K562 (cell line): Measurements from ENCODE around the gene ZFP14. TPM values are rescaled to one million over a fixed set of nuclear protein-coding genes. Genes with fewer than 3 reads are reported as not detected.

Experiments used
- ATF1 ChIP-seq, 2 experiments: fragments of 450-650 bp in 1 of 2; IDR thresholded peaks; 2 replicates each; pipeline ENCODE4 v1.6.1; 2016; ENCODE audit warnings: missing compliant biosample characterization in 1 of 2, missing genetic modification characterization in 1 of 2
- EGR1 ChIP-seq: fragments of 450-650 bp; conservative IDR thresholded peaks from 2 replicates; pipeline ENCODE4 v1.6.1; 2017; ENCODE audit warnings: mild to moderate bottlenecking
- FOXK1 ChIP-seq: sonication (generic); formaldehyde crosslinking; IDR thresholded peaks from 2 replicates; pipeline ENCODE4 v1.8.0; 2022; ENCODE audit warnings: missing genetic modification reagents, mild to moderate bottlenecking, borderline replicate concordance
- FOXK2 ChIP-seq, 2 experiments: fragments of 450-650 bp; IDR thresholded peaks in 1 of 2; conservative IDR thresholded peaks in 1 of 2; 2 replicates each; pipeline ENCODE4 v1.6.1; 2016; ENCODE audit warnings: low read depth in 2 of 2, mild to moderate bottlenecking in 1 of 2
- KAT7 ChIP-seq: sonication (generic); formaldehyde crosslinking; IDR thresholded peaks from 2 replicates; pipeline ENCODE4 v1.8.0; 2022; ENCODE audit warnings: missing genetic modification reagents, mild to moderate bottlenecking, borderline replicate concordance
- MBD2 ChIP-seq: sonication (generic); IDR thresholded peaks from 2 replicates; pipeline ENCODE4 v1.6.1; 2016; ENCODE audit warnings: low read depth, borderline replicate concordance
- MEF2D ChIP-seq: conservative IDR thresholded peaks from 2 replicates; pipeline ENCODE4 v1.6.1; 2016; ENCODE audit warnings: low read depth, missing genetic modification characterization, missing compliant biosample characterization
- PCBP2 ChIP-seq: fragments of 200-400 bp; formaldehyde crosslinking; IDR thresholded peaks from 2 replicates; pipeline ENCODE4 v1.6.1; 2018; ENCODE audit warnings: low read length, low read depth, mild to moderate bottlenecking, moderate library complexity; ENCODE audit not compliant: poor library complexity, severe bottlenecking
- POLR2G ChIP-seq: fragments of 200-400 bp; formaldehyde crosslinking; IDR thresholded peaks from 2 replicates; pipeline ENCODE4 v1.6.1; 2017; ENCODE audit warnings: low read depth, mild to moderate bottlenecking, antibody characterized with exemption, low read length, moderate library complexity
- PTBP1 ChIP-seq: fragments of 200-400 bp; formaldehyde crosslinking; IDR thresholded peaks from 2 replicates; pipeline ENCODE4 v1.6.1; 2017; ENCODE audit warnings: low read depth, low read length
- RAD21 ChIP-seq, 2 experiments: fragments of 250-450 bp in 1 of 2; fragments of 450-650 bp in 1 of 2; sonication (Bioruptor Pico) in 1 of 2; formaldehyde crosslinking in 1 of 2; IDR thresholded peaks in 1 of 2; conservative IDR thresholded peaks in 1 of 2; 2 replicates each; pipeline versions ENCODE4 v1.4.0 to v1.8.0; 2020 to 2022; ENCODE audit warnings: mild to moderate bottlenecking in 2 of 2, moderate library complexity in 1 of 2
- SIN3B ChIP-seq: fragments of 450-650 bp; IDR thresholded peaks from 2 replicates; pipeline ENCODE4 v1.6.1; 2017; ENCODE audit warnings: low read depth, mild to moderate bottlenecking, moderate library complexity
- SMAD4 ChIP-seq: fragments of 250-450 bp; sonication (Bioruptor Pico); conservative IDR thresholded peaks from 2 replicates; pipeline ENCODE4 v1.8.0; 2021; ENCODE audit warnings: inconsistent platforms, mild to moderate bottlenecking, moderate library complexity
- SMARCA5 ChIP-seq: fragments of 450-650 bp; IDR thresholded peaks from 2 replicates; pipeline ENCODE4 v1.6.1; 2016
- ZNF124 ChIP-seq: sonication (generic); formaldehyde crosslinking; IDR thresholded peaks from 2 replicates; pipeline ENCODE4 v1.8.1; 2022; ENCODE audit warnings: missing genetic modification reagents
- ZNF143 ChIP-seq: sonication (generic); formaldehyde crosslinking; IDR thresholded peaks from 2 replicates; pipeline ENCODE4 v1.9.0; 2022; ENCODE audit warnings: mild to moderate bottlenecking, missing genetic modification reagents
- polyA plus RNA-seq, 8 experiments: library from polyadenylated mRNA; depleted of rRNA in 4 of 8; stranded (reverse) in 5 of 8; unstranded in 3 of 8; fragments of >200 nt; fragmentation: Nextera tagmentation in 2 of 8; fragmentation: Illumina TruSeq in 1 of 8; extraction: Ambion mirVana in 2 of 8; extraction: Trizol in 1 of 8; gene quantifications; 2 replicates each; pipeline versions ENCODE4 v1.2.1 to v1.2.3, GENCODE V29; 2011 to 2014; ENCODE audit warnings: inconsistent platforms in 1 of 8, missing spikeins in 1 of 8
- total RNA-seq, 7 experiments: library from RNA; depleted of rRNA in 6 of 7; stranded (reverse); fragments of >200 nt in 6 of 7; fragmentation: Illumina TruSeq in 2 of 7; extraction: Trizol in 2 of 7; gene quantifications; 2 replicates each; pipeline versions ENCODE4 v1.2.1 to v1.2.3, GENCODE V29; 2011 to 2021; ENCODE audit warnings: low replicate concordance in 1 of 7
- TF ChIP-seq, protein P1 (sequence below): fragments of 250-450 bp; sonication (Bioruptor Pico); IDR thresholded peaks from 2 replicates; pipeline ENCODE4 v1.4.0; 2020; ENCODE audit warnings: mild to moderate bottlenecking
- TF ChIP-seq, protein P2 (sequence below): sonication (generic); formaldehyde crosslinking; IDR thresholded peaks from 2 replicates; pipeline ENCODE4 v1.8.1; 2023; ENCODE audit warnings: missing genetic modification reagents, mild to moderate bottlenecking, borderline replicate concordance
- TF ChIP-seq, protein P3 (sequence below): conservative IDR thresholded peaks from 2 replicates; pipeline ENCODE4 v1.6.1; 2011; ENCODE audit warnings: low read depth, mild to moderate bottlenecking, low read length; ENCODE audit not compliant: control insufficient read depth

Gene ZFP14
- total and polyA plus RNA-seq, 9 of the 15 experiments (the other 6 are each of a cell fraction or from before 2014, with no cell fraction given): 0.80 to 1.9 (median 1.4) TPM

DNA sequence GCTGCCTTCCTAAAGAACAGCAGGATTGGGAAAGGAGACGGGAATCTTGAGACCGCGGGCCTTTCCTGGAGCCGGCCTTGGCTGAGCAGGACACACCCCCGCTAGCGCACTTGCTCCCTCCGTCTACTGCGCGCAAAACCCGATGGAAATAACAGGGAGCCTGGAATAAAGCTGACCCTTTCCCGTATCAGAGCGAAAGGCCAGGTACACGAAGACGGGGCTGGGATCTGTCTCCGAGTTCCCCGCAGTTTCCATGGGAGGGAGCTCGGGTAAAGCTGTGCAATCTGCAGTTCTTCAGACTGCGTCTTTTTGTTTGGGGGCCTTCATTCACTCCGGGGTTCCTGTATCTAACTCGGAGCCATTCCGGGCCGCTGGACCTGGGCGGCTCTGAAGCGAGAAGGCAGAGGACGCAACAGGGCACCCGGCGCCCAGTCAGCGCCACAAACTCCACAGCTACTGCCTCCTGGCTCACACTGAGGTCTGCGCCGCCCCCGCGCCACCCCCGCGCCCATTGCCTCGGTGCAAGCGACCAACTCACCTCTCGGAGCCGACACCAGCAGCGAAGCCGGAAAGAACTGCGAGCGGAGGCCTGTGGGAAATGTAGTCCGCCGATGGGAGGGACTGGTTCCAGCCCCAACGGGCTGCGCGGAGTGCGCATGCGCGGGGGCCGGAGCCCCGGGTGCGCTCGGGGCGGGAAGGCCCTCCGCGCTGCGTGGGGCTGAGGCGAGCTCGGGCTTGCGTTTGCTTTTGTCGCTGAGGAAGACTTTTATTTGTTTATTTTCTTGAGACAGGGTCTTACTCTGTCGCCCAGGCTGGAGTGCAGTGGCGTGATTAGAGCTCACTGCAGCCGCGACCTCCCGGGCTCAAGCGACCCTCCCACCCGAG lies at the start of gene ZFP14 (continued):
- TF ChIP-seq, protein P1, sequence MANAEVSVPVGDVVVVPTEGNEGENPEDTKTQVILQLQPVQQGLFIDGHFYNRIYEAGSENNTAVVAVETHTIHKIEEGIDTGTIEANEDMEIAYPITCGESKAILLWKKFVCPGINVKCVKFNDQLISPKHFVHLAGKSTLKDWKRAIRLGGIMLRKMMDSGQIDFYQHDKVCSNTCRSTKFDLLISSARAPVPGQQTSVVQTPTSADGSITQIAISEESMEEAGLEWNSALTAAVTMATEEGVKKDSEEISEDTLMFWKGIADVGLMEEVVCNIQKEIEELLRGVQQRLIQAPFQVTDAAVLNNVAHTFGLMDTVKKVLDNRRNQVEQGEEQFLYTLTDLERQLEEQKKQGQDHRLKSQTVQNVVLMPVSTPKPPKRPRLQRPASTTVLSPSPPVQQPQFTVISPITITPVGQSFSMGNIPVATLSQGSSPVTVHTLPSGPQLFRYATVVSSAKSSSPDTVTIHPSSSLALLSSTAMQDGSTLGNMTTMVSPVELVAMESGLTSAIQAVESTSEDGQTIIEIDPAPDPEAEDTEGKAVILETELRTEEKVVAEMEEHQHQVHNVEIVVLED (CRISPR knock-in tag): peak; percentile 9
- no peak for TF ChIP-seq PCBP2
- TF ChIP-seq RAD21 (CRISPR knock-in tag; conservative IDR thresholded peaks at IDR 0.05 in 1 of 2, IDR thresholded peaks at IDR 0.05 in 1 of 2): peak; percentile 25 to 57
- TF ChIP-seq FOXK2 (conservative IDR thresholded peaks at IDR 0.05 in 1 of 2, IDR thresholded peaks at IDR 0.05 in 1 of 2; ENCODE audit: low read depth in 2 of 2): peak in 1 of 2 experiments; percentile 99; a peak in 2 of 4 replicates
- TF ChIP-seq SMARCA5: no peak
- no peak for TF ChIP-seq FOXK1 (CRISPR knock-in tag)
- TF ChIP-seq EGR1: peak; percentile 100
- TF ChIP-seq MEF2D: 0 out of 2 replicates have a peak, but pooled peaks have one; percentile 17
- 0 out of 2 replicates have a peak, but pooled peaks have one; percentile 64 for TF ChIP-seq SMAD4 (CRISPR knock-in tag)
- TF ChIP-seq ZNF143 (CRISPR knock-in tag): peak; percentile 85
- TF ChIP-seq, protein P2, sequence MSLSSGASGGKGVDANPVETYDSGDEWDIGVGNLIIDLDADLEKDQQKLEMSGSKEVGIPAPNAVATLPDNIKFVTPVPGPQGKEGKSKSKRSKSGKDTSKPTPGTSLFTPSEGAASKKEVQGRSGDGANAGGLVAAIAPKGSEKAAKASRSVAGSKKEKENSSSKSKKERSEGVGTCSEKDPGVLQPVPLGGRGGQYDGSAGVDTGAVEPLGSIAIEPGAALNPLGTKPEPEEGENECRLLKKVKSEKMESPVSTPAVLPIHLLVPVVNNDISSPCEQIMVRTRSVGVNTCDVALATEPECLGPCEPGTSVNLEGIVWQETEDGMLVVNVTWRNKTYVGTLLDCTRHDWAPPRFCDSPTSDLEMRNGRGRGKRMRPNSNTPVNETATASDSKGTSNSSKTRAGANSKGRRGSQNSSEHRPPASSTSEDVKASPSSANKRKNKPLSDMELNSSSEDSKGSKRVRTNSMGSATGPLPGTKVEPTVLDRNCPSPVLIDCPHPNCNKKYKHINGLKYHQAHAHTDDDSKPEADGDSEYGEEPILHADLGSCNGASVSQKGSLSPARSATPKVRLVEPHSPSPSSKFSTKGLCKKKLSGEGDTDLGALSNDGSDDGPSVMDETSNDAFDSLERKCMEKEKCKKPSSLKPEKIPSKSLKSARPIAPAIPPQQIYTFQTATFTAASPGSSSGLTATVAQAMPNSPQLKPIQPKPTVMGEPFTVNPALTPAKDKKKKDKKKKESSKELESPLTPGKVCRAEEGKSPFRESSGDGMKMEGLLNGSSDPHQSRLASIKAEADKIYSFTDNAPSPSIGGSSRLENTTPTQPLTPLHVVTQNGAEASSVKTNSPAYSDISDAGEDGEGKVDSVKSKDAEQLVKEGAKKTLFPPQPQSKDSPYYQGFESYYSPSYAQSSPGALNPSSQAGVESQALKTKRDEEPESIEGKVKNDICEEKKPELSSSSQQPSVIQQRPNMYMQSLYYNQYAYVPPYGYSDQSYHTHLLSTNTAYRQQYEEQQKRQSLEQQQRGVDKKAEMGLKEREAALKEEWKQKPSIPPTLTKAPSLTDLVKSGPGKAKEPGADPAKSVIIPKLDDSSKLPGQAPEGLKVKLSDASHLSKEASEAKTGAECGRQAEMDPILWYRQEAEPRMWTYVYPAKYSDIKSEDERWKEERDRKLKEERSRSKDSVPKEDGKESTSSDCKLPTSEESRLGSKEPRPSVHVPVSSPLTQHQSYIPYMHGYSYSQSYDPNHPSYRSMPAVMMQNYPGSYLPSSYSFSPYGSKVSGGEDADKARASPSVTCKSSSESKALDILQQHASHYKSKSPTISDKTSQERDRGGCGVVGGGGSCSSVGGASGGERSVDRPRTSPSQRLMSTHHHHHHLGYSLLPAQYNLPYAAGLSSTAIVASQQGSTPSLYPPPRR: no peak
- peak; percentile 89 for TF ChIP-seq MBD2
- TF ChIP-seq POLR2G: peak; percentile 80
- TF ChIP-seq ATF1 (CRISPR knock-in tag; IDR thresholded peaks at IDR 0.05): no peak
- peak; percentile 88 for TF ChIP-seq ATF1 (tag; IDR thresholded peaks at IDR 0.05)
- 0 out of 2 replicates have a peak, but pooled peaks have one; percentile 55 for TF ChIP-seq ZNF124
- TF ChIP-seq SIN3B: peak; percentile 20; the same call in 1 of the 2 replicates
- TF ChIP-seq, protein P3, sequence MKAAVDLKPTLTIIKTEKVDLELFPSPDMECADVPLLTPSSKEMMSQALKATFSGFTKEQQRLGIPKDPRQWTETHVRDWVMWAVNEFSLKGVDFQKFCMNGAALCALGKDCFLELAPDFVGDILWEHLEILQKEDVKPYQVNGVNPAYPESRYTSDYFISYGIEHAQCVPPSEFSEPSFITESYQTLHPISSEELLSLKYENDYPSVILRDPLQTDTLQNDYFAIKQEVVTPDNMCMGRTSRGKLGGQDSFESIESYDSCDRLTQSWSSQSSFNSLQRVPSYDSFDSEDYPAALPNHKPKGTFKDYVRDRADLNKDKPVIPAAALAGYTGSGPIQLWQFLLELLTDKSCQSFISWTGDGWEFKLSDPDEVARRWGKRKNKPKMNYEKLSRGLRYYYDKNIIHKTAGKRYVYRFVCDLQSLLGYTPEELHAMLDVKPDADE: peak; percentile 78
- TF ChIP-seq PTBP1: no peak
- TF ChIP-seq KAT7 (CRISPR knock-in tag): no peak
